ENCODE results near the gene TBCC.
"Not testable (repeated sequence)": the region's sequence is repeated elsewhere in the genome, so short reads cannot be mapped to it uniquely, and the experiment has no call there.

TBCC gene

GRCh38 chr6:42733867-42734481 is 11.9 kb downstream of the TBCC start:
- not testable (repeated sequence) for DNase-seq (ENCODE audit: low spot score)

- no peak for DNase-seq (ENCODE audit: low spot score)
These were observed 16.2 kb downstream of the TBCC start for GRCh38 chr6:42729731-42730130.

GRCh38 chr6:42727627-42728026 is 18.3 kb downstream of the TBCC start:
- no peak for DNase-seq (ENCODE audit: low spot score)

GRCh38 chr6:42727087-42727611 is 18.8 kb downstream of the TBCC start:
- DNase-seq (ENCODE audit: low spot score): peak; percentile 22

GRCh38 chr6:42726485-42727086 is 19.3 kb downstream of the TBCC start:
- DNase-seq (ENCODE audit: low spot score): peak; percentile 70

- no peak for DNase-seq (ENCODE audit: low spot score)
These were observed 19.9 kb downstream of the TBCC start for GRCh38 chr6:42726026-42726425.

- DNase-seq (ENCODE audit: low spot score): no peak
These were observed 21.1 kb downstream of the TBCC start for GRCh38 chr6:42724825-42725224.

- DNase-seq (ENCODE audit: low spot score): no peak
These were observed 23.4 kb downstream of the TBCC start, which contains the start of gene PRPH2 for GRCh38 chr6:42722497-42722896. Gene PRPH2, minus strand, starts transcription at chr6:42722597. Its CDS starts 263 bp downstream, at chr6:42722334.

- DNase-seq (ENCODE audit: low spot score): no peak
These were observed 25.2 kb downstream of the TBCC start for GRCh38 chr6:42720739-42721138.

GRCh38 chr6:42715871-42716270 is 30.0 kb downstream of the TBCC start:
- no peak for DNase-seq (ENCODE audit: low spot score)

GRCh38 chr6:42714098-42714761 is 31.7 kb downstream of the TBCC start:
- no peak for DNase-seq (ENCODE audit: low spot score)

- DNase-seq (ENCODE audit: low spot score): no peak
These were observed 34.0 kb downstream of the TBCC start for GRCh38 chr6:42711930-42712329.

- DNase-seq (ENCODE audit: low spot score): no peak
These were observed 35.6 kb downstream of the TBCC start for GRCh38 chr6:42710316-42710715.

- DNase-seq (ENCODE audit: low spot score): no peak
These were observed 36.0 kb downstream of the TBCC start for GRCh38 chr6:42709871-42710270.

GRCh38 chr6:42708096-42708495 is 37.8 kb downstream of the TBCC start:
- DNase-seq (ENCODE audit: low spot score): no peak

GRCh38 chr6:42707595-42707994 is 38.3 kb downstream of the TBCC start:
- no peak for DNase-seq (ENCODE audit: low spot score)

- DNase-seq (ENCODE audit: low spot score): no peak
These were observed 40.9 kb downstream of the TBCC start for GRCh38 chr6:42704937-42705374.

- DNase-seq (ENCODE audit: low spot score): no peak
These were observed 41.5 kb downstream of the TBCC start for GRCh38 chr6:42704251-42704936.

GRCh38 chr6:42702786-42703185 is 43.1 kb downstream of the TBCC start:
- not testable (repeated sequence) for DNase-seq (ENCODE audit: low spot score)

GRCh38 chr6:42702200-42702599 is 43.7 kb downstream of the TBCC start:
- DNase-seq (ENCODE audit: low spot score): no peak

GRCh38 chr6:42698217-42698616 is 47.7 kb downstream of the TBCC start:
- DNase-seq (ENCODE audit: low spot score): no peak

- no peak for DNase-seq (ENCODE audit: low spot score)
These were observed 48.6 kb downstream of the TBCC start for GRCh38 chr6:42697268-42697655.

All from HuH-7.5 (cell line).